GM19023 (cell line): ENCODE data around the gene DPH2.

Experiments used
- ATAC-seq: cut with Tn5 transposase; IDR thresholded peaks from one replicate; pipeline ENCODE4 v1.9.1; 2021; ENCODE audit warnings: mild to moderate bottlenecking, moderate library complexity; ENCODE audit not compliant: unreplicated experiment

Gene DPH2

GRCh38 chr1:43944860-43945259 lies 24.9 kb upstream of the DPH2 start:
- no peak for ATAC-seq

GRCh38 chr1:43945674-43946235 lies 24.1 kb upstream of the DPH2 start:
- no peak for ATAC-seq

GRCh38 chr1:43946236-43947060 lies 23.4 kb upstream of the DPH2 start, which contains the start of gene IPO13:
TSS of gene IPO13 (plus strand) at chr1:43946950. CDS start at chr1:43947601, 651 bp downstream.
- peak; percentile 91 for ATAC-seq

GRCh38 chr1:43947061-43947873 lies 22.5 kb upstream of the DPH2 start:
- peak; percentile 17 for ATAC-seq

GRCh38 chr1:43947874-43948437 lies 21.9 kb upstream of the DPH2 start:
- no peak for ATAC-seq

- no peak for ATAC-seq
Observed at GRCh38 chr1:43949678-43950077, 20.1 kb upstream of the DPH2 start.

GRCh38 chr1:43951021-43951985 lies 18.5 kb upstream of the DPH2 start:
- no peak for ATAC-seq

GRCh38 chr1:43952731-43953346 lies 17.0 kb upstream of the DPH2 start:
- no peak for ATAC-seq

- ATAC-seq, result no peak
Observed at GRCh38 chr1:43953361-43953760, 16.4 kb upstream of the DPH2 start.

- ATAC-seq, result no peak
Observed at GRCh38 chr1:43954036-43954435, 15.8 kb upstream of the DPH2 start.

- no peak for ATAC-seq
Observed at GRCh38 chr1:43956234-43956633, 13.6 kb upstream of the DPH2 start.

- no peak for ATAC-seq
Observed at GRCh38 chr1:43957407-43958040, 12.3 kb upstream of the DPH2 start.

GRCh38 chr1:43958351-43959255 lies 11.2 kb upstream of the DPH2 start:
- ATAC-seq, result no peak

GRCh38 chr1:43960798-43961197 lies 9.0 kb upstream of the DPH2 start:
- no peak for ATAC-seq

GRCh38 chr1:43961692-43962091 lies 8.1 kb upstream of the DPH2 start:
- no peak for ATAC-seq

- no peak for ATAC-seq
Observed at GRCh38 chr1:43962324-43962723, 7.5 kb upstream of the DPH2 start.

- no peak for ATAC-seq
Observed at GRCh38 chr1:43963006-43963405, 6.8 kb upstream of the DPH2 start.

GRCh38 chr1:43963890-43964289 lies 5.9 kb upstream of the DPH2 start:
- ATAC-seq, result no peak
